ENCODE results near the gene MAN1C1. TPM values are rescaled to one million over a fixed set of nuclear protein-coding genes. Genes with fewer than 3 reads are reported as not detected.

MAN1C1 gene
- total RNA-seq, 1 experiment from 2014 or later, result 1.2 TPM

- Histone ChIP-seq H3K4me2 (ENCODE audit: low read length) (no peak overlapping the region), H2AFZ (ENCODE audit: low read depth, low read length, poor library complexity, severe bottlenecking) (no peak overlapping the region), H4K20me1 (ENCODE audit: insufficient read depth) (no peaks in the 10 kb centered on the region), H3K9ac (ENCODE audit: low read length) (no peak overlapping the region), H3K9me2 (ENCODE audit: insufficient read depth) (no peaks in the 10 kb centered on the region), H3K27ac (ENCODE audit: low read depth, low read length) (no peak overlapping the region), H3K4me3 (replicated peaks in 1 of 2; ENCODE audit: low read depth in 1 of 2, low read length in 2 of 2) (no peak overlapping the region), H3K36me3 (ENCODE audit: control insufficient read depth in 1 of 2, insufficient read depth in 2 of 2, low read length in 2 of 2) (no peaks in the 10 kb centered on the region), H3K9me3 (ENCODE audit: control insufficient read depth in 1 of 2, insufficient read depth in 1 of 2, low read depth in 1 of 2, low read length in 2 of 2) (no peaks in the 10 kb centered on the region), H3K27me3 (ENCODE audit: insufficient read depth, low read length) (peaks cover 28% of the 10 kb centered on the region), H3K79me2 (ENCODE audit: insufficient read depth, low read length) (no peaks in the 10 kb centered on the region), H3K4me1 (ENCODE audit: control insufficient read depth in 1 of 2, insufficient read depth in 2 of 2, low read length in 2 of 2) (no peaks in the 10 kb centered on the region)
- POLR2A ChIA-PET, result no interaction called here
- no peak for TF ChIP-seq TCF7L2 (IDR thresholded peaks at IDR 0.05; ENCODE audit: borderline replicate concordance, extremely low read depth, insufficient read depth, insufficient read length)
- TF ChIP-seq ZBTB33 (IDR thresholded peaks at IDR 0.05; ENCODE audit: extremely low read depth, insufficient replicate concordance, low read length), result no peak
- intact Hi-C loops (cut with micrococcal nuclease), result no loop called here
- RAD21 ChIA-PET (ENCODE audit: low non-redundant PET in 1 of 2, low total read pairs in 2 of 2, uncharacterized antibody in 2 of 2, unreplicated experiment in 2 of 2), result no interaction called here
- DNase-seq (ENCODE audit: low read depth, low spot score) (no peak), ATAC-seq (no peak)
- BruUV-seq (replicated peaks), result no TSS peak
- CTCF ChIA-PET, result no interaction called here
These were observed 28.4 kb downstream of the MAN1C1 start for GRCh38 chr1:25644962-25645361.

GRCh38 chr1:25645637-25646400, 29.2 kb downstream of the MAN1C1 start:
- intact Hi-C loops (cut with micrococcal nuclease), result no loop called here
- no peak for TF ChIP-seq SIN3A (IDR thresholded peaks at IDR 0.05; ENCODE audit: low read depth)
- no peak for TF ChIP-seq CEBPB (IDR thresholded peaks at IDR 0.05; ENCODE audit: low read depth)
- ATAC-seq (no peak), DNase-seq (ENCODE audit: low read depth, low spot score) (no peak)
- H3K9ac ChIP-seq (ENCODE audit: low read length), result no peak overlapping the region
- ChIA-PET POLR2A (no interaction called here), RAD21 (ENCODE audit: low non-redundant PET in 1 of 2, low total read pairs in 2 of 2, uncharacterized antibody in 2 of 2, unreplicated experiment in 2 of 2) (no interaction called here), CTCF (no interaction called here)
- no peaks in the 10 kb centered on the region for H3K79me2 ChIP-seq (ENCODE audit: insufficient read depth, low read length)
- H3K4me1 ChIP-seq (ENCODE audit: control insufficient read depth in 1 of 2, insufficient read depth in 2 of 2, low read length in 2 of 2), result no peaks in the 10 kb centered on the region
- no peak overlapping the region for H3K4me3 ChIP-seq (replicated peaks in 1 of 2; ENCODE audit: low read depth in 1 of 2, low read length in 2 of 2)
- H3K27ac ChIP-seq (ENCODE audit: low read depth, low read length), result no peak overlapping the region
- no peaks in the 10 kb centered on the region for H3K36me3 ChIP-seq (ENCODE audit: control insufficient read depth in 1 of 2, insufficient read depth in 2 of 2, low read length in 2 of 2)
- no peaks in the 10 kb centered on the region for H4K20me1 ChIP-seq (ENCODE audit: insufficient read depth)
- BruUV-seq (replicated peaks), result no TSS peak
- no peak overlapping the region for H3K4me2 ChIP-seq (ENCODE audit: low read length)
- no peaks in the 10 kb centered on the region for H3K9me3 ChIP-seq (ENCODE audit: control insufficient read depth in 1 of 2, insufficient read depth in 1 of 2, low read depth in 1 of 2, low read length in 2 of 2)
- H3K9me2 ChIP-seq (ENCODE audit: insufficient read depth), result no peaks in the 10 kb centered on the region
- no peak overlapping the region for H2AFZ ChIP-seq (ENCODE audit: low read depth, low read length, poor library complexity, severe bottlenecking)
- peaks cover 26% of the 10 kb centered on the region; the same call in 1 of the 2 replicates for H3K27me3 ChIP-seq (ENCODE audit: insufficient read depth, low read length)

All from HCT116 (cell line).